ENCODE measurements around the gene SLC6A15. TPM values are rescaled to one million over a fixed set of nuclear protein-coding genes. Genes with fewer than 3 reads are reported as not detected.

SLC6A15 gene
- total and polyA plus RNA-seq, 9 of the 15 experiments (the other 6 are each of a cell fraction or from before 2014, with no cell fraction given), result not detected

GRCh38 chr12:84811291-84811690, 101.3 kb downstream of the SLC6A15 start:
- no peak overlapping the region for H2AFZ ChIP-seq (ENCODE audit: low read depth, low read length)
- no peak overlapping the region for H3K9ac ChIP-seq (ENCODE audit: insufficient read depth in 1 of 2, low read depth in 2 of 2, low read length in 2 of 2)
- no peaks in the 10 kb centered on the region for H3K79me2 ChIP-seq (ENCODE audit: control insufficient read depth, insufficient read depth, low read length)
- FAIRE-seq, result no peak
- ChIA-PET CTCF (ENCODE audit: low intra/inter-chr PET ratio) (no interaction called here), POLR2A (no interaction called here)
- 0% methylated on average over 3 of the region's 3 CpGs for WGBS (ENCODE audit: insufficient coverage, low coverage, missing lambda C conversion rate)
- intact Hi-C loops (cut with micrococcal nuclease) (no loop called here), in situ Hi-C loops (cut with MboI) (no loop called here)
- H3K9me1 ChIP-seq (ENCODE audit: control insufficient read depth, insufficient read depth, low read length), result no peaks in the 10 kb centered on the region
- H3K9me3 ChIP-seq (replicated peaks; ENCODE audit: control insufficient read depth, insufficient read depth, low read depth, low read length), result no peaks in the 10 kb centered on the region
- H3K4me3 ChIP-seq, result no peak overlapping the region
- H3K4me2 ChIP-seq (ENCODE audit: insufficient read depth, low read length), result no peak overlapping the region
- no peaks in the 10 kb centered on the region for H4K20me1 ChIP-seq (replicated peaks; ENCODE audit: control insufficient read depth, insufficient read depth, low read length)
- no peaks in the 10 kb centered on the region for H3K36me3 ChIP-seq (ENCODE audit: control insufficient read depth, insufficient read depth, low read length)
- no peaks in the 10 kb centered on the region for H3K27me3 ChIP-seq (ENCODE audit: control insufficient read depth in 2 of 2, insufficient read depth in 2 of 2, low read length in 2 of 2)
- no peak for DNase-seq (ENCODE audit: extremely low read depth in 1 of 4, low spot score in 3 of 4)
- no TSS peak for BruUV-seq (replicated peaks)
- no peaks in the 10 kb centered on the region for H3K4me1 ChIP-seq (replicated peaks in 1 of 2; ENCODE audit: control insufficient read depth in 2 of 2, insufficient read depth in 2 of 2, low read length in 2 of 2)
- no peak for ATAC-seq
- H3K27ac ChIP-seq (ENCODE audit: extremely low read depth, low read depth, low read length), result no peak overlapping the region
- no peak for TF ChIP-seq ZFP91 (CRISPR knock-in tag; IDR thresholded peaks at IDR 0.05)
- TF ChIP-seq HBP1 (CRISPR knock-in tag; IDR thresholded peaks at IDR 0.05), result no peak
- TF ChIP-seq KLF13 (tag; IDR thresholded peaks at IDR 0.05; ENCODE audit: borderline replicate concordance, low read depth), result no peak
- TF ChIP-seq FOXO4 (CRISPR knock-in tag; IDR thresholded peaks at IDR 0.05), result no peak
- no peak for TF ChIP-seq ADNP (tag; IDR thresholded peaks at IDR 0.05)
- TF ChIP-seq ZNF830 (CRISPR knock-in tag; IDR thresholded peaks at IDR 0.05), result no peak
- no peak for TF ChIP-seq PHF8 (IDR thresholded peaks at IDR 0.05; ENCODE audit: borderline replicate concordance, low read length)
- no peak for TF ChIP-seq BCOR (IDR thresholded peaks at IDR 0.05)
- no peak for TF ChIP-seq GABPB2 (CRISPR knock-in tag; conservative IDR thresholded peaks at IDR 0.05)
- no peak for TF ChIP-seq TRIM24 (IDR thresholded peaks at IDR 0.05)
- no peak for TF ChIP-seq TRIM25 (IDR thresholded peaks at IDR 0.05; ENCODE audit: borderline replicate concordance)
- TF ChIP-seq ZNF696 (CRISPR knock-in tag; conservative IDR thresholded peaks at IDR 0.05), result no peak
- TF ChIP-seq CHD2 (IDR thresholded peaks at IDR 0.05; ENCODE audit: low read depth, low read length), result no peak
- no peak for TF ChIP-seq HMG20B (CRISPR knock-in tag; IDR thresholded peaks at IDR 0.05)
- no peak for TF ChIP-seq CREB5 (CRISPR knock-in tag; IDR thresholded peaks at IDR 0.05)
- no peak for TF ChIP-seq FOXA1 (IDR thresholded peaks at IDR 0.05; ENCODE audit: borderline replicate concordance)
- TF ChIP-seq ZNF165 (CRISPR knock-in tag; IDR thresholded peaks at IDR 0.05; ENCODE audit: borderline replicate concordance), result no peak
- no peak for TF ChIP-seq RNF2 (IDR thresholded peaks at IDR 0.05)

Data from K562 (cell line).